NB4 (cell line): ENCODE results near the gene UBD.

ENCODE experiments used
- CTCF ChIP-seq: IDR thresholded peaks from one replicate; pipeline ENCODE4 v1.5.1; 2012; ENCODE audit warnings: low read depth, low read length
- POLR2A ChIP-seq: IDR thresholded peaks from 2 replicates; pipeline ENCODE4 v1.6.1; 2011; ENCODE audit warnings: mild to moderate bottlenecking; ENCODE audit not compliant: insufficient read length; ENCODE audit errors: extremely low read depth

DNA sequence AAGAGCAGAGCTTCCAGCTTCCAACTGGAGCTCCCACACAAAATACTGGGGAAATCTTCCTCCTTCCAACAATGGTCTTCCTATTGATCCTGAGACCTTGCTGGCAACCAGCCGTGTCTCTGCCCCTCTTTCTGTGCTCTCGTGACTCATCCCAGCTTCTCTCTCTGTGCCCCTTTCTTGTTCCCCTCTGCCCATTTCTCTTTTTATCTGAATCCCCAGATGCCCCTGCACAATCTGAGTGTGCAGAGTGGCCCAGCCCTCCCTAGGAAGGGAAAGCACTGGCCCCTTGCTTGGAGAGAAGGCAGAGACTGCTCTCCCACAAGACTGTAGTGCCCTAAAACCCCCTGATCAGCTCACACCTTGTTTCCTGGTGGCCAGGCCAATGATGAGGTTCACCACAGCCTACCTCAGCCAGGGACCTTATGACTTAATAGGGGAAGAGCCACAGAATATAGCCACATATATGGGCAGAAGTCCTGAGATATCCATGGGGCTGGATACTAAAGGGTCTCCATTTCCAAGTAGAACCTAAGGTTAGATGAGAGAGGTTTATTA, 48.7 kb downstream of the UBD start:
- TF ChIP-seq POLR2A (no peak), CTCF (no peak)
